Esophagus squamous epithelium (tissue), 5 donors: ENCODE data around the gene ADORA2B. TPM values are rescaled to one million over a fixed set of nuclear protein-coding genes. Genes with fewer than 3 reads are reported as not detected.
"Not testable (repeated sequence)": the region's sequence is repeated elsewhere in the genome, so short reads cannot be mapped to it uniquely, and the experiment has no call there.

Source experiments
- DNase-seq: peaks from one replicate; lab custom pipeline; 2025; lab: John Stamatoyannopoulos, UW
- H3K27ac ChIP-seq, 4 donors: fragments of 200-600 bp; sonication (generic); one replicate each; pipeline ENCODE4 v1.5.1; 2016 to 2019; ENCODE audit warnings: mild to moderate bottlenecking in 1 of 4
- H3K27me3 ChIP-seq, 4 donors: fragments of 200-600 bp; sonication (generic); 1 replicate in 3 of 4; 2 replicates in 1 of 4; pipeline versions ENCODE4 v1.5.1 to v1.6.0; 2017 to 2021; ENCODE audit warnings: antibody characterized with exemption in 1 of 4
- H3K36me3 ChIP-seq, 3 donors: fragments of 200-600 bp; sonication (generic); one replicate each; pipeline ENCODE4 v1.5.1; 2016 to 2019
- H3K4me1 ChIP-seq, 3 donors: fragments of 200-600 bp; sonication (generic); one replicate each; pipeline ENCODE4 v1.5.1; 2017 to 2019
- H3K4me3 ChIP-seq, 4 donors: fragments of 200-600 bp; sonication (generic); 1 replicate in 3 of 4; 2 replicates in 1 of 4; pipeline ENCODE4 v1.5.1; 2016 to 2019; ENCODE audit warnings: mild to moderate bottlenecking in 2 of 4, moderate library complexity in 1 of 4
- H3K9me3 ChIP-seq, 3 donors: fragments of 200-600 bp; sonication (generic); one replicate each; pipeline ENCODE4 v1.5.1; 2016 to 2019
- POLR2A ChIP-seq, 4 donors: fragments of 450-650 bp; IDR thresholded peaks; one replicate each; pipeline ENCODE4 v1.6.1; 2017; ENCODE audit warnings: antibody characterized with exemption in 4 of 4, mild to moderate bottlenecking in 4 of 4, moderate library complexity in 3 of 4
- WGBS, 2 donors: methylation state at CpG; one replicate each; pipeline ENCODE4 v1.1.5; 2018; 5-methylcytosine and 5-hydroxymethylcytosine counted together
- intact Hi-C: fragments of 100-400 bp; cut with DNase I; formaldehyde crosslinking; loops from one replicate; pipeline ENCODE4 v1.15.0; 2022
- total RNA-seq, 4 donors: library from RNA; depleted of rRNA; stranded (reverse); fragments of >200 nt; gene quantifications; one replicate each; pipeline ENCODE4 v1.1.0, GENCODE V29; 2016
- TF ChIP-seq, protein P1 (sequence below), 6 experiments: fragments of 450-650 bp in 4 of 6; fragments of 200-600 bp in 2 of 6; sonication (generic) in 2 of 6; IDR thresholded peaks; one replicate each; pipeline ENCODE4 v1.5.1; 2016 to 2019; ENCODE audit warnings: antibody characterized with exemption in 6 of 6, mild to moderate bottlenecking in 4 of 6, moderate library complexity in 4 of 6
- donor health status: DM: yes; HTN: yes; CAD: no.

Gene ADORA2B
- total RNA-seq, 4 donors from 2014 or later = 12.2 to 34.9 (median 32.0) TPM

DNA sequence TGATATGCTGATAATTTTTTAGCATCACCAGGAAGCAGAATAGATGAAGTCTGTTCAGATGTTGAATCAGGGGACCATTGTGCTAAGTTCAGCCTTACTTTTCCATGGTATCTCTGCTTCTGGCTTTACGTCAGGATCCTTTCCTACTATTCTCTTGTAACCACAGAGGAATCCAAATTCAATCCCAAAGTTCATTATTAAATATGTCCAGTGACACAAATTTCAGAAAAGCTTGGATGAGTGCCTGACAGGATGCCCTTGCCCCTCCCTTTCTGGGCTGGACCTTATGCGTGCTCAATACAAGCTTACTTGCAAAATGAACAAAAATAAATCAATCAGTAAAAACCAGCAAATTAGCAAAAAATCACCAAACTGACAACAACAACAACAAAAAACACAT, 37.6 kb upstream of the ADORA2B start:
- WGBS, 2 donors = 85 to 88% methylated on average over 2 of the region's 2 CpGs
- TF ChIP-seq POLR2A (IDR thresholded peaks at IDR 0.05) = no peak
- TF ChIP-seq, protein P1, sequence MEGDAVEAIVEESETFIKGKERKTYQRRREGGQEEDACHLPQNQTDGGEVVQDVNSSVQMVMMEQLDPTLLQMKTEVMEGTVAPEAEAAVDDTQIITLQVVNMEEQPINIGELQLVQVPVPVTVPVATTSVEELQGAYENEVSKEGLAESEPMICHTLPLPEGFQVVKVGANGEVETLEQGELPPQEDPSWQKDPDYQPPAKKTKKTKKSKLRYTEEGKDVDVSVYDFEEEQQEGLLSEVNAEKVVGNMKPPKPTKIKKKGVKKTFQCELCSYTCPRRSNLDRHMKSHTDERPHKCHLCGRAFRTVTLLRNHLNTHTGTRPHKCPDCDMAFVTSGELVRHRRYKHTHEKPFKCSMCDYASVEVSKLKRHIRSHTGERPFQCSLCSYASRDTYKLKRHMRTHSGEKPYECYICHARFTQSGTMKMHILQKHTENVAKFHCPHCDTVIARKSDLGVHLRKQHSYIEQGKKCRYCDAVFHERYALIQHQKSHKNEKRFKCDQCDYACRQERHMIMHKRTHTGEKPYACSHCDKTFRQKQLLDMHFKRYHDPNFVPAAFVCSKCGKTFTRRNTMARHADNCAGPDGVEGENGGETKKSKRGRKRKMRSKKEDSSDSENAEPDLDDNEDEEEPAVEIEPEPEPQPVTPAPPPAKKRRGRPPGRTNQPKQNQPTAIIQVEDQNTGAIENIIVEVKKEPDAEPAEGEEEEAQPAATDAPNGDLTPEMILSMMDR (IDR thresholded peaks at IDR 0.05) = no peak
- no peak overlapping the region for H3K4me3 ChIP-seq
- H3K27ac ChIP-seq = no peak overlapping the region
- no peaks in the 10 kb centered on the region for H3K27me3 ChIP-seq
- no peaks in the 10 kb centered on the region for H3K36me3 ChIP-seq
- intact Hi-C loops = no loop called here
- DNase-seq = no peak
- no peaks in the 10 kb centered on the region for H3K9me3 ChIP-seq
- peaks cover 0 to 10% (median 0%) of the 10 kb centered on the region in 3 donors for H3K4me1 ChIP-seq

DNA sequence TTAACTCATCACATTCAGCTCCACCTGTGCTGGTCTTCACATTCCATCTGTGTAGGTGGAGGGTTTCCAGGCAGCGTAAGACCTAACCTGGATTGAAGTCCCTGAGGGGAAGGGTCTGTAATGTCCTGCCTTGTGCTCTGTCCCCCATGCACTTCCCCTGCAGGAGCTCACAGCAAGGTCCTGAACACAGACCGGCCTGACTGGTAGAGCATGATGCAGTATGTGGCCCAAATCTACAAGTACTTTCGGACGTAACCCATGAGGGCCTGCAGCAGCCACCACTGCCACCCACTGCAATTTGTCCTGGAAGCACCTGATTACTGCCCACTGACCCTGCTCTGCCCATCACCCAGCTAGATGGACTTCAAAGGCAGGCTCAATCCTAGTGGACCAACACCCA, 36.6 kb upstream of the ADORA2B start:
- WGBS, 2 donors = 93 to 96% methylated on average over 3 to 4 of the region's 4 CpGs

DNA sequence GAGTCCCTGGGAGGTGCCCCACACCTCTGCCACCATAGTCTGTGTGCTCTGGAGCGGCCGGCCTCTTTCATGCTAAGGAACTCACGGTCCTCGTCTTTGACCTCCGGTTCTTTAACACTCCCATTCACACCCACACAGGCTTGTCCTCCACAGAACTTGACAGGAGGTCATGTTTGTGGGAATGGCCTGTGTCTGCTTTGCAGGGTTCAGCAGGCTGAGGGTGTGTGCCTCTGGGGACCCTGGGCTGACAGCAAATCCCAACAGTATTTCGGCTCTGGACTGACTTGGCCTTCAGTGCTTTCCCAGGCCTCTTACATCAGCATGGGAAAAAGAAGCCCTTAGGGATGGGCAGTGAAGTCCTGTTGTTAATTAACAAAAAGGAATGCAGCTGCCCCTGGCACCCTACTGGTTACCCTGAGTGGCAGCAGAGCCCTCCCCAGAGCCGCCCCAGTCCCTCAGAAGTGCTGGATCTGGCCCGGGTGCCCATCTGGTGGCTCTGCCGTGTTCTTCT, 35.4 kb upstream of the ADORA2B start:
- 73 to 81% methylated on average over 8 to 9 of the region's 9 CpGs for WGBS, 2 donors
- no peak for DNase-seq
- no peaks in the 10 kb centered on the region for H3K36me3 ChIP-seq
- H3K9me3 ChIP-seq = no peaks in the 10 kb centered on the region
- no peaks in the 10 kb centered on the region for H3K27me3 ChIP-seq
- H3K4me3 ChIP-seq = no peak overlapping the region
- peaks cover 0 to 10% (median 0%) of the 10 kb centered on the region in 3 donors for H3K4me1 ChIP-seq
- H3K27ac ChIP-seq = no peak overlapping the region
- TF ChIP-seq POLR2A (IDR thresholded peaks at IDR 0.05) = no peak
- TF ChIP-seq, protein P1 (IDR thresholded peaks at IDR 0.05) = no peak
- intact Hi-C loops = no loop called here

More for the DNA sequence above, 36.6 kb upstream of the ADORA2B start:
- H3K4me1 ChIP-seq = peaks cover 0 to 10% (median 0%) of the 10 kb centered on the region in 3 donors
- no peak for DNase-seq
- no peak overlapping the region for H3K27ac ChIP-seq
- H3K4me3 ChIP-seq = no peak overlapping the region
- no peaks in the 10 kb centered on the region for H3K9me3 ChIP-seq
- intact Hi-C loops = no loop called here
- TF ChIP-seq POLR2A (IDR thresholded peaks at IDR 0.05) = no peak
- TF ChIP-seq, protein P1 (IDR thresholded peaks at IDR 0.05) = no peak
- no peaks in the 10 kb centered on the region for H3K36me3 ChIP-seq
- no peaks in the 10 kb centered on the region for H3K27me3 ChIP-seq

DNA sequence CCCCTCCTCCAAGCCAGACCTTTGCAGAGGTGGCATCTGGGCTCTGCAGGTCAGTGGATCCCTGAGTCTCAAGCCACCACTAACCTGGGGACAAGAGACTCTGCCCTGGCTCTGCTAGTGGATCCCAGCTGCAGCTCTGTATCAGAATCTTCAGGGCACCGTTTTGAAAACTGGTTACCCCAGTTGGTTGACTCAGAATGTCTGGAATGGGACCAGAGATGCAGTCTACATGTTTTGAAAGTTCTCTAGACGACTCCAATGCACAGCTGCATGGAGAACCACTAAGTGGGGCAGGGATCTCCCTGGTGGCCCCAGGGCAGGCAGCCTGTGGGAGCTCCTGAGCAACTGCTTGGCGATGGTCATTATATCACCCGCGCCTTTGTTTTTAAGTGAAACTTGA, 34.1 kb upstream of the ADORA2B start:
- Histone ChIP-seq H3K27me3 (peaks cover 0 to 2% (median 0%) of the 10 kb centered on the region in 4 donors), H3K36me3 (no peaks in the 10 kb centered on the region), H3K9me3 (no peaks in the 10 kb centered on the region), H3K4me1 (peaks cover 0 to 10% (median 0%) of the 10 kb centered on the region in 3 donors), H3K27ac (no peak overlapping the region), H3K4me3 (no peak overlapping the region)
- DNase-seq = no peak
- TF ChIP-seq, protein P1 (IDR thresholded peaks at IDR 0.05) = no peak
- no peak for TF ChIP-seq POLR2A (IDR thresholded peaks at IDR 0.05)
- intact Hi-C loops = no loop called here
- WGBS, 2 donors = 55 to 59% methylated on average over 4 of the region's 5 CpGs

DNA sequence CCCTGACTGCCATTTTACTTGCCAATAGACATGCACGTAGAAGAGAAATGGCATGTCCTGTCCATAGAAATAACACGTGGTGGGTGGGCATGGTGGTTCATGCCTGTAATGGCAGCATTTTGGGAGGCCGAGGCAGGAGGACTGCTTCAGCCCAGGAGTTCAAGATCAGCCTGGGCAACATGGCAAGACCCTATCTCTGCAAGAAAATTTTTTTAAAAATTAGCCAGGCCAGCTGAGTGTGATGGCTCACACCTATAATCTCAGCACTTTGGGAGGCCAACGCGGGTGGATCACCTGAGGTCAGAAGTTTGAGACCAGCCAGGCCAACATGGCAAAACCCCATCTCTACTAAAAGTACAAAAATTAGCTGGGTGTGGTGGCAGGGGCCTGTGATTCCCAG, 33.2 kb upstream of the ADORA2B start:
- H3K4me1 ChIP-seq = peaks cover 0 to 10% (median 0%) of the 10 kb centered on the region in 3 donors
- H3K36me3 ChIP-seq, H3K4me3 ChIP-seq, intact Hi-C loops, H3K9me3 ChIP-seq, DNase-seq, H3K27ac ChIP-seq: not testable (repeated sequence)
- peaks cover 0 to 11% (median 0%) of the 10 kb centered on the region in 4 donors for H3K27me3 ChIP-seq
- WGBS, 2 donors = 57 to 69% methylated on average over 2 to 4 of the region's 5 CpGs
